Lower leg skin (tissue), 3 donors: ENCODE data around the gene MACF1.

Source experiments
- CTCF ChIP-seq, 3 donors: fragments of 450-650 bp; IDR thresholded peaks; one replicate each; pipeline ENCODE4 v1.5.1; 2016; ENCODE audit warnings: antibody characterized with exemption in 3 of 3, mild to moderate bottlenecking in 3 of 3, moderate library complexity in 2 of 3
- POLR2A ChIP-seq, 2 donors: fragments of 450-650 bp; IDR thresholded peaks; one replicate each; pipeline ENCODE4 v1.6.1; 2016 to 2017; ENCODE audit warnings: antibody characterized with exemption in 2 of 2, mild to moderate bottlenecking in 1 of 2, moderate library complexity in 1 of 2

- no peak for TF ChIP-seq CTCF (IDR thresholded peaks at IDR 0.05)
- TF ChIP-seq POLR2A (IDR thresholded peaks at IDR 0.05), result no peak
Observed at GRCh38 chr1:39220891-39221870, 16.7 kb downstream of the MACF1 start.
